Fibroblast of lung (primary cell): ENCODE data around the gene CHI3L2. TPM values are rescaled to one million over a fixed set of nuclear protein-coding genes. Genes with fewer than 3 reads are reported as not detected.

Experiments
- DNase-seq, 2 donors: peaks; one replicate each; pipeline versions ENCODE4 v3.0.0 to v3.0.0-alpha.2; 2010; ENCODE audit warnings: low read depth in 2 of 2
- H2AFZ ChIP-seq: 2 replicates; pipeline ENCODE4 v1.5.1; 2012; ENCODE audit warnings: low read length, control low read depth, inconsistent platforms
- H3K27ac ChIP-seq: 2 replicates; pipeline ENCODE4 v1.5.1; 2011; ENCODE audit warnings: low read length, control low read depth; ENCODE audit not compliant: insufficient read depth
- H3K27me3 ChIP-seq: 2 replicates; pipeline ENCODE4 v1.5.1; 2011; ENCODE audit warnings: mild to moderate bottlenecking, low read length; ENCODE audit not compliant: control insufficient read depth, insufficient read depth
- H3K36me3 ChIP-seq: 2 replicates; pipeline ENCODE4 v1.5.1; 2011; ENCODE audit warnings: low read length; ENCODE audit not compliant: control insufficient read depth, insufficient read depth
- H3K4me1 ChIP-seq: 2 replicates; pipeline ENCODE4 v1.5.1; 2011; ENCODE audit warnings: low read length; ENCODE audit not compliant: control insufficient read depth, insufficient read depth; ENCODE audit errors: extremely low read depth
- H3K4me2 ChIP-seq: 2 replicates; pipeline ENCODE4 v1.5.1; 2011; ENCODE audit warnings: low read length, control low read depth; ENCODE audit not compliant: insufficient read depth; ENCODE audit errors: extremely low read depth
- H3K4me3 ChIP-seq, 4 experiments: fragments of 200-600 bp in 1 of 4; sonication (generic) in 1 of 4; replicated peaks in 1 of 4; 2 replicates each; pipeline ENCODE4 v1.5.1; 2011 to 2016; ENCODE audit warnings: low read length in 4 of 4, low read depth in 3 of 4, mild to moderate bottlenecking in 3 of 4, control low read depth in 2 of 4, inconsistent platforms in 1 of 4, mixed read lengths in 1 of 4; ENCODE audit not compliant: insufficient read depth in 1 of 4; ENCODE audit errors: control extremely low read depth in 1 of 4
- H3K79me2 ChIP-seq: 2 replicates; pipeline ENCODE4 v1.5.1; 2012; ENCODE audit warnings: mild to moderate bottlenecking, low read length, inconsistent platforms; ENCODE audit not compliant: control insufficient read depth, insufficient read depth
- H3K9ac ChIP-seq: 2 replicates; pipeline ENCODE4 v1.5.1; 2011; ENCODE audit warnings: mild to moderate bottlenecking, low read length, control low read depth; ENCODE audit not compliant: insufficient read depth
- H3K9me3 ChIP-seq: 2 replicates; pipeline ENCODE4 v1.5.1; 2012; ENCODE audit warnings: low read depth, low read length; ENCODE audit not compliant: control insufficient read depth, insufficient read depth
- H4K20me1 ChIP-seq: 2 replicates; pipeline ENCODE4 v1.5.1; 2011; ENCODE audit warnings: low read length; ENCODE audit not compliant: control insufficient read depth, insufficient read depth; ENCODE audit errors: extremely low read depth
- CTCF ChIP-seq, 2 donors: IDR thresholded peaks in 1 of 2; conservative IDR thresholded peaks in 1 of 2; 1 replicate in 1 of 2; 2 replicates in 1 of 2; pipeline ENCODE4 v1.5.1; 2011 to 2012; ENCODE audit warnings: low read length in 2 of 2, control low read depth in 1 of 2, inconsistent platforms in 1 of 2, low read depth in 1 of 2, mild to moderate bottlenecking in 1 of 2
- EZH2 ChIP-seq: IDR thresholded peaks from 2 replicates; pipeline ENCODE4 v1.5.1; 2012; ENCODE audit warnings: low read length, control low read depth, mild to moderate bottlenecking; ENCODE audit errors: missing control alignments
- polyA plus RNA-seq, 2 donors: library from polyadenylated mRNA; depleted of rRNA in 1 of 2; stranded (reverse) in 1 of 2; unstranded in 1 of 2; fragments of >200 nt; gene quantifications; 2 replicates each; pipeline ENCODE4 v1.2.1, GENCODE V29; 2011 to 2012; ENCODE audit warnings: missing spikeins in 1 of 2
- total RNA-seq: library from RNA; depleted of rRNA; stranded (reverse); fragments of >200 nt; gene quantifications from 2 replicates; pipeline ENCODE4 v1.2.1, GENCODE V29; 2014

Gene CHI3L2
- total and polyA plus RNA-seq, 2 donors (not counting 1 experiment from before 2014, with no cell fraction given) = 1.5 to 3.8 TPM

- H3K27ac ChIP-seq = no peak overlapping the region
- H3K4me1 ChIP-seq = peaks cover 2% of the 10 kb centered on the region
- H3K27me3 ChIP-seq = peaks cover 10% of the 10 kb centered on the region
- no peak overlapping the region for H3K4me2 ChIP-seq
- H3K9ac ChIP-seq = no peak overlapping the region
- no peaks in the 10 kb centered on the region for H3K79me2 ChIP-seq
- no peak for DNase-seq
- H3K4me3 ChIP-seq = no peak overlapping the region
- no peaks in the 10 kb centered on the region for H3K36me3 ChIP-seq
- no peaks in the 10 kb centered on the region for H3K9me3 ChIP-seq
- no peak for TF ChIP-seq CTCF (conservative IDR thresholded peaks at IDR 0.05 in 1 of 2, IDR thresholded peaks at IDR 0.05 in 1 of 2; ENCODE audit: low read depth in 1 of 2, low read length in 2 of 2)
- no peak for TF ChIP-seq EZH2
- no peak overlapping the region for H2AFZ ChIP-seq
- H4K20me1 ChIP-seq = no peaks in the 10 kb centered on the region
Measured at GRCh38 chr1:111201275-111202090, 26.0 kb upstream of the CHI3L2 start.

GRCh38 chr1:111202366-111202706, 25.2 kb upstream of the CHI3L2 start:
- Histone ChIP-seq H3K79me2 (no peaks in the 10 kb centered on the region), H3K27me3 (peaks cover 10% of the 10 kb centered on the region), H3K9ac (no peak overlapping the region), H3K36me3 (no peaks in the 10 kb centered on the region), H3K4me2 (no peak overlapping the region), H3K9me3 (no peaks in the 10 kb centered on the region), H3K4me3 (no peak overlapping the region), H2AFZ (no peak overlapping the region), H3K27ac (no peak overlapping the region), H4K20me1 (no peaks in the 10 kb centered on the region), H3K4me1 (peaks cover 2% of the 10 kb centered on the region)
- TF ChIP-seq EZH2 (no peak), CTCF (conservative IDR thresholded peaks at IDR 0.05 in 1 of 2, IDR thresholded peaks at IDR 0.05 in 1 of 2; ENCODE audit: low read depth in 1 of 2, low read length in 2 of 2) (no peak)
- no peak for DNase-seq

GRCh38 chr1:111202707-111203623, 24.5 kb upstream of the CHI3L2 start:
- no peak for TF ChIP-seq EZH2
- TF ChIP-seq CTCF (conservative IDR thresholded peaks at IDR 0.05 in 1 of 2, IDR thresholded peaks at IDR 0.05 in 1 of 2; ENCODE audit: low read depth in 1 of 2, low read length in 2 of 2) = no peak
- Histone ChIP-seq H3K4me3 (peak overlapping the region in 1 of 4 experiments; percentile 37), H3K79me2 (no peaks in the 10 kb centered on the region), H2AFZ (no peak overlapping the region), H3K27me3 (peaks cover 12% of the 10 kb centered on the region), H3K36me3 (no peaks in the 10 kb centered on the region), H4K20me1 (no peaks in the 10 kb centered on the region), H3K4me2 (no peak overlapping the region), H3K27ac (no peak overlapping the region), H3K4me1 (peaks cover 2% of the 10 kb centered on the region), H3K9ac (no peak overlapping the region), H3K9me3 (no peaks in the 10 kb centered on the region)
- no peak for DNase-seq
